Measurements from ENCODE around the gene DAZAP2.
"Not testable (repeated sequence)": the region's sequence is repeated elsewhere in the genome, so short reads cannot be mapped to it uniquely, and the experiment has no call there.

Gene DAZAP2

GRCh38 chr12:51291603-51292513 is 53.2 kb downstream of the DAZAP2 start:
- H3K27ac ChIP-seq = not testable (repeated sequence)

More at GRCh38 chr12:51291603-51292513, 53.2 kb downstream of the DAZAP2 start:
- H3K4me3 ChIP-seq = not testable (repeated sequence)
